Embryonic facial prominence (tissue), 1 donor: Measurements from ENCODE around the gene SLC26A3.
A peak's percentile ranks its signal among the peaks of the same experiment; 100 is the strongest.

ENCODE experiments used
- DNase-seq: peaks from one replicate; pipeline ENCODE4 v3.0.0-alpha.2; 2016; ENCODE audit errors: extremely low spot score

The SLC26A3 gene

GRCh38 chr7:107751113-107751512 lies 51.9 kb downstream of the SLC26A3 start:
- no peak for DNase-seq

GRCh38 chr7:107746006-107746405 lies 57.0 kb downstream of the SLC26A3 start:
- no peak for DNase-seq

- peak; percentile 34 for DNase-seq
Measured at GRCh38 chr7:107744345-107744750, 58.7 kb downstream of the SLC26A3 start.

GRCh38 chr7:107743567-107744344 lies 59.3 kb downstream of the SLC26A3 start, which contains the start of gene CBLL1:
TSS of gene CBLL1 (plus strand) at chr7:107744142. CDS start at chr7:107744164, 22 bp downstream.
- DNase-seq, result peak; percentile 93

GRCh38 chr7:107742678-107743566 lies 60.1 kb downstream of the SLC26A3 start:
- DNase-seq, result peak; percentile 20

- no peak for DNase-seq
Measured at GRCh38 chr7:107728276-107728675, 74.7 kb downstream of the SLC26A3 start.

- no peak for DNase-seq
Measured at GRCh38 chr7:107726356-107727130, 76.5 kb downstream of the SLC26A3 start.

- DNase-seq, result no peak
Measured at GRCh38 chr7:107725138-107725740, 77.8 kb downstream of the SLC26A3 start.

GRCh38 chr7:107723255-107723654 lies 79.8 kb downstream of the SLC26A3 start:
- no peak for DNase-seq

GRCh38 chr7:107721286-107721685 lies 81.7 kb downstream of the SLC26A3 start:
- DNase-seq, result no peak

- DNase-seq, result no peak
Measured at GRCh38 chr7:107718456-107719193, 84.4 kb downstream of the SLC26A3 start.

GRCh38 chr7:107715531-107715930 lies 87.5 kb downstream of the SLC26A3 start:
- no peak for DNase-seq
